HG02884 (cell line): ENCODE data around the gene GYS1.
A peak's percentile ranks its signal among the peaks of the same experiment; 100 is the strongest.

Source experiments
- ATAC-seq: cut with Tn5 transposase; IDR thresholded peaks from one replicate; pipeline ENCODE4 v1.9.1; 2021; ENCODE audit warnings: mild to moderate bottlenecking, moderate library complexity; ENCODE audit not compliant: unreplicated experiment

GYS1 gene

DNA sequence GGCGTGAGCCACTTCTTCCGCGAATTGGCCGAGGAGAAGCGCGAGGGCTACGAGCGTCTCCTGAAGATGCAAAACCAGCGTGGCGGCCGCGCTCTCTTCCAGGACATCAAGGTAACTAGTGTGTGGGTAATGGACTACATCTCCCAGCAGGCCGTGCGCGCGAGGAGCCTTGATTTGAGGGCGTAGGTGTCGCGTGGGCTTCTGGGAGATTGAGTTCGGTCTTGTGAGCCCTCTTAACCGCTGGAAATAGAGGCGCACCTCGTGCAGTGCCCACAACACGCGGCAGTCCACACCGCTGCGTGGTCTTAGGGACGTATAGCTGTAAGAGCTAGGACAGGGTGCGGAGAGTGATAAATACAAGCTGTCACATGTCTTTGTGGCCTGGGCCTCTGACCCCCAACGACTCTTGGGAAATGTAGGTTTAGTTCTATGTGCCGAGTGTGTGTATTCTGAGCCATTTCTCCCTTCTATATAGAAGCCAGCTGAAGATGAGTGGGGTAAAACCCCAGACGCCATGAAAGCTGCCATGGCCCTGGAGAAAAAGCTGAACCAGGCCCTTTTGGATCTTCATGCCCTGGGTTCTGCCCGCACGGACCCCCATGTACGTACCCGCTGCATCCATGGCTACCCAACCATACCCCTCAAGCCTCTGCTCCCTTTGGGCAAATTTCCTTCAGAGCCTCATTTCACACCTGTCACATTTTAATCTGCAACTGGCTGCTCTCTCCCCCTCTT is 27.1 kb downstream of the GYS1 start:
- ATAC-seq = no peak

DNA sequence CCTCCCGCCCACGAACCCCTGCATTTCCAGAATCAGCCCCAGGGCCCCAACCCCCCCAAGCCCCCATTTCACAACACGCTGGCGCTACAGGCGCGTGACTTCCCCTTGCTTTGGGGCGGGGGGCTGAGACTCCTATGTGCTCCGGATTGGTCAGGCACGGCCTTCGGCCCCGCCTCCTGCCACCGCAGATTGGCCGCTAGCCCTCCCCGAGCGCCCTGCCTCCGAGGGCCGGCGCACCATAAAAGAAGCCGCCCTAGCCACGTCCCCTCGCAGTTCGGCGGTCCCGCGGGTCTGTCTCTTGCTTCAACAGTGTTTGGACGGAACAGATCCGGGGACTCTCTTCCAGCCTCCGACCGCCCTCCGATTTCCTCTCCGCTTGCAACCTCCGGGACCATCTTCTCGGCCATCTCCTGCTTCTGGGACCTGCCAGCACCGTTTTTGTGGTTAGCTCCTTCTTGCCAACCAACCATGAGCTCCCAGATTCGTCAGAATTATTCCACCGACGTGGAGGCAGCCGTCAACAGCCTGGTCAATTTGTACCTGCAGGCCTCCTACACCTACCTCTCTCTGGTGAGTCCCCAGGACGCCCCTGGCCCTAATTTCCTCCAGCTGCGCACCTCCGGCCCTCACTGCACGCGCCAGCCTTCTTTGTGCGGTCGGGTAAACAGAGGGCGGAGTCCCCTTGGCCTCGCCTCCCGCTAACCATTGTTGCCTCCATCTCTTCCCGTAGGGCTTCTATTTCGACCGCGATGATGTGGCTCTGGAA is 27.9 kb downstream of the GYS1 start, which contains the start of gene FTL:
FTL (plus strand) TSS at position 270 of the 766 bp plus-strand sequence; CDS start at position 469, 199 bp downstream.
- peak; percentile 38 for ATAC-seq

DNA sequence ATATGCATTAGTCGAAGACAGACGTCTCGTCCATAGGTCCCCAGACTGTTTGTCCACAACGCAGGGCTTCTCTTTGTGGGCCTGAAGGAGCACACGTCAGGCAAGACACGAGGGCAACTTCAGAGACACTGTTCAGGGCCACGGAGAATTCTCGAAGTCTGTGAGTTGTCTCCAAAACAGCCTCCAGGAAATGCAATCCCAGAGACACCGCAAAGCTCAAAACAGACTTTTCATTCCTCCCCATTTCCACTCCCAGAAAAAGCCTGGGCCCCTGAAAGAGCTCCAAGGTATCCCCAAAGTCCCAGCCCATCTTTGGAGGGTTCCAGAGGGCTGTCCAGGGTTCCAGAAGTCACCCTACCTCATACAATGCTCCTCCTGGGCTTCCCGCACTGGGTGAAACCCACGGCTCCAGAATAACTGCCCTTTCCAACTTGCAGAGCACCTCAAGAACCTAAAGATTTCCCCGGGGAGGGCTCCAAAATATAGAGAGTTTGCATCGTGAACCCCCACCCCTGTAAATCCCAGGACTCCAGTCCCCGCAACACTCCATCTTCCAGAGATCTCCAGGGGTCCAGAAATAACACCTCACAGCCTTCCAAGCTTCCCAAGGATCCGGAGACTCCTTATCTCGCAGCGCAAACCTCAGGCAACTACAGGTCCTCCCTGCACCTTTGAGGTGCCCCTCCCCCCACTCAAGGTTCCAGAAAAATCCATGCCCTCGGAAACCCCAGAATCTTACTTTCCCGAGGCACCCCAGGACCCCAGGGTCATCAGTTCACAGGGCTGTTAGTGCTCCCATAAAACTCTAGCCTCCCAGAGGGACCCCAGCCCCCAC is 28.7 kb downstream of the GYS1 start:
- no peak for ATAC-seq

DNA sequence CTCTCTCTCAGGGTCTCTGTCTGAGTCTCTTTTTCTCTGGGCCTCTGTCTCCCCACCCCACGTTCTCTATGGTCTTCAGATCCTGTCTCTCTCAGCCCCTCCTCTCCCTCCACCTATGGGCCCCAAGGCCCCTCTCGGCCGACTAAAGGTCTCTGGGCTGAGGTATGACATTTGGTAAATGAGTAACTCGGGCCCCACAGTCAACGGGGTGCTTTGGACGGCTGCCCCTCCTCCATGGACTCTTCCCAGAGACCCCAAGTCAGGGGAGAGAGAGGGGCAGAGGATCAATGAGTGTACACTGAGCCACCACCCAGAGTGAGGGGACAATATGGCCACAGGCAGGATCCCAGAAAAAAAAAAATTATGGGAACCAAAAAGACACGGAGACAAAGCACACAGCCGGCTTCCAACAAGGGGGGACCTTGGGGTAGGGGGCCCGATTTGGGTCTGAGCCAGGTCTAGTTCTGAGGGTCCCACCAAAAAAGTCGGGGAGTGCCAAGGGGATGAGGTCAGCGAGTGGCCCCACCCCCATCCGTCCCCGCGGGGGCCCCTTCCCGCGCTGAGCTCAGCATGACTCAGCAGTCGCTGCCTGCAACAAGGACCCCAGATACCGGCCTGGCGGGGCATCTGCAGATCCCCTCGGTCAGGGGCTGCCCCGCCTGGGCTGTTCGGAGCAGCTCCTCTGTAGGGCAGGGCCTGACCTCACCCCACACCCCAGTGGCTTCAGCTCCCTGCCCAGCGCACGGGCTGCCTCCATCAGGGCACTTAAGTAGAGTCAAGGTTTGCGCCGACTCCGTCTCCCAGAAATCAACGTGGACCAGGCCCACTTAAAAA is 29.5 kb downstream of the GYS1 start:
- no peak for ATAC-seq

DNA sequence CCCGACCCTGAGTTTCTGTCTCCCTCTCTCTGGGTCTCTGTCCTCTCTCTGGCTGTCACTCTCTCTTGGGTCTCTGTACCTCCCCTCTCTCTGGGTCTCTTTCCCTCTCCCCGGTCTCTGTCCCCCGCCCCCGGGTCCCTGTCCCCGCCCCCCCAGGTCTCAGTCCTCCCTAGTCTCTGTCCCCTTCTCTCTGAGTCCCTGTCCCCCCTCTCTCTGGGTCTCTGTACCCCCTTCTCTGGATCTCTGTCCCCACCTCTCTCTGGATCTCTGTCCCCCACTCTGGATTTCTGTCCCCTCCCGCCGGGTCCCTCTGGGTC is 30.3 kb downstream of the GYS1 start:
- ATAC-seq = no peak

DNA sequence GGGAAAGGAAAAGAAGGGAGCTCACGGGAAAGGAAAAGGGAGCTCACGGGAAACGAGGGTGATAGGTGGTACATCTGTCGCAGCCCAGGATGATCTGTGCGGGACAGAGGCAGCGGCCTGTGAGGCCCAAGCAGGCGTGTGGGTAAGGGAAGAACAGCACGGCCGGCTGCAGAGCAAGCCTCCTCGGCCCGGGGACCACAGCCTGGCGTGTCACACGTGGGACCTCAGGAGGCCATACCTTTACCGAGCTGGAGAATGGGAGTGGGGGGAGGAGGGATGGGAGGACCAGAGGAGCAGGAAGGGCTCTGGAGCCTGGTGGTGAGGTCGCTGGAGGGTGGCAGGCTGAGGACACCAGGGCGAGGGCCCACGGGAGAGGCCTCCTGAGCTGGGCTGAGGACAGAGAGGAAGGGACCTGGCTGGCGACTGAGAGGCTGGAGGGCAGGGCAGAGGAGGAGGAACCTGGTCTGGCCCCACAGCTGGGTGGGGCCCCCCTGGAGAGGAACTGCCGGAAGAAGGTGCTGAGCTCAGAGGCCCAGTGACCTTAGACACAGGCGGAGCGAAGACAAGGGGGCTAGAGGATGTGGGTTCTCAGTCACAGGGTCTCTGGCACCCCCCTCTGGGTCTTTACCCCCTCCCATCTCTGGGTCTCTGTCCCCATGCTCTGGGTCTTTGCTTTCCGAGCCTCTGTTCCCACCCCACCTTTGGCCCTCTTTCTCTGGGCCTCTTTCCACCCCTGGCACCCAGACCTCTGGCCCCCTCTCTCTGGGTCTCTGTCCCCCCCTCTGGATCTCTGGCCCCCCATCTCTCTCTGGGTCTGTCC is 30.9 kb downstream of the GYS1 start:
- peak; percentile 31 for ATAC-seq

DNA sequence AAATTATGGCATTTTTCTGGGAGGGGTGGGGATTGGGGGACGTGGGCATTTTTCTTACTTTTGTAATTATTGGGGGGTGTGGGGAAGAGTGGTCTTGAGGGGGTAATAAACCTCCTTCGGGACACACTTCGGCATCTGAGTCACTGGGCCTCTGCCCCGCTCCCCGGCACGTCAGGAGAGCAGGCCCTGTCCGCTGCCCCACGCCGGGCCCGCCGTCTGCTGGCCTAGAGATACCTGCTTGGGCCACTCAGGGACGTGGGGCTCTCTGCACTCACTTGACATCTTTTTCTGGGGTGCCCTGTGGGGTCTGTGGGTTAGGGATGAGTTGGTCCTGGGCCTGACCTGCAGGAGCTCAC is 31.5 kb downstream of the GYS1 start:
- ATAC-seq = no peak

DNA sequence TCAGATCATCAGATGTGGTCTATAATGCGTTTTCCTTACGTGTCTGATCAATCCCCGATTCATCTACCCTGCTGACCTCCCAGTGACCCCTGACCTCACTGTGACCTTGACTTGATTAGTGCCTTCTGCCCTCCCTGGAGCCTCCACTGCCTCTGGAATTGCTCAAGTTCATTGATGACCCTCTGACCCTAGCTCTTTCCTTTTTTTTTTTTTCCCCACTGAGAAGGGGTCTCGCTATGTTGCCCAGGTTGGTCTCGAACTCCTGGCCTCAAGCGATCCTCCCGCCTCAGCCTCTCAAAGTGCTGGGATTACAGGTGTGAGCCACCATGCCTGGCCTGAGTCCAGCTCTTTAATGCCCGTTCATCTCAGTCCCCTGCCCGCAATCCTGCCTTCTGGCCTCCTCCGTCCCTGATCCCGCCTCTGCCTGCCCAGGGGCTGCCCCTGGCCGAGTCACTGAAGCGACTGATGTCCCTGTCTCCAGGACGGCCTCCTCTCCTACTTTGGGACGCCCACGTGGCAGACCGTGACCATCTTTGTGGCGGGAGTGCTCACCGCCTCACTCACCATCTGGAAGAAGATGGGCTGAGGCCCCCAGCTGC is 32.0 kb downstream of the GYS1 start:
- no peak for ATAC-seq

DNA sequence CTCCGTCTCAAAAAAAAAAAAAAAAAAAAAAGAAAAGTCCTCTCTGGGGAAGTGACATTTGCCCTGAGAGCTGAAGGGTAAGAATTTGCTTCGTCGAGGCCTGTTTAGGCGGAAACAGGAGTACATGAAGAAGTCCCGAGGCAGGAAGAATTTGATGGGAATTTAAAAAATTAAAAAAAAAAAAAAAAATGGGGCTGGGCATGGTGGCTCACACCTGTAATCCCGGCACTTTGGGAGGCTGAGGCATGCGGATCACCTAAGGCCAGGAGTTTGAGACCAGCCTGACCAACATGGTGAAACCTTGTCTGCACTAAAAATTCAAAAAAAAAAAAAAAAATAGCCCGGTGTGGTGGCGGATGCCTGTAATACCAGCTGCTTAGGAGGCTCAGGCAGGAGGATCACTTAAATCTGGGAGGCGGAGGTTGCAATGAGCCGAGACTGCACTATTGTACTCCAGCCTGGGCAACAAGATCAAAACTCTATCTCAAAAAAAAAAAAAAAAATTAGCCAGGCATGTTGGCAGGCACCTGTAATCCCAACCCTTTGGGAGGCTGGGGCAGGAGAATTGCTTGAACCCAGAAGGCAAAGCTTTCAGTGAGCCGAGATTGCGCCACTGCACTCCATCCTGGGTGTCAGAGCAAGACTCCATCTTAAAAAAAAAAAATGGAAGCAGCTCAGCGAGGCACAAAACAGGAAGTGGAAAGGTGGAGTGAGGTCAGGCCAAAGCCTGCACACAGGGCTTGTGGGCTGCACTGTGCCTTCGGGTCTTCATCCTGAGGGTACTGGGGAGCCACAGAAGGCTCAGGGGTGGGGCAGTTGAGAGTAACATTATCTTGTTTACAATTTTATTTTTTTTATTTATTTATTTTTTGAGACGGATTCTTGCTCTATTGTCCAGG is 33.5 kb downstream of the GYS1 start:
- no peak for ATAC-seq

DNA sequence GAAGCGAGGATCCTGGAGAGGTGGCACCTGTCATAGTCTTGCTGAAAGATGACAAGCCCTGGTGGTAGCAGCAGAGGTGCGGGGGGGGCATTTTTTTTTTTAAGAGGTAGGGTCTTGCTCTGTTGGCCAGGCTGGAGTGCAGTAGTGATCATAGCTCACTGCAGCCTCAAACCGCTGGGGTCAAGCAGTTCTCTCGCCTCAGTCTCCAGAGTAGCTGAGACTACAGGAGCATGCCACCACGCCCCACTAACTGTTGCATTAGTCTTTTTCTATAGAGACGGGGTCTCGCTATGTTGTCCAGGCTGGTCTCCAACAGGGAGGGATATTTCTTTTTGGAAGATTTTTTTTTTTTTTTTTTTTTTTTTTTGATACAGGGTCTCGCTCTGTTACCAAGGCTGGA is 35.1 kb downstream of the GYS1 start:
- no peak for ATAC-seq

DNA sequence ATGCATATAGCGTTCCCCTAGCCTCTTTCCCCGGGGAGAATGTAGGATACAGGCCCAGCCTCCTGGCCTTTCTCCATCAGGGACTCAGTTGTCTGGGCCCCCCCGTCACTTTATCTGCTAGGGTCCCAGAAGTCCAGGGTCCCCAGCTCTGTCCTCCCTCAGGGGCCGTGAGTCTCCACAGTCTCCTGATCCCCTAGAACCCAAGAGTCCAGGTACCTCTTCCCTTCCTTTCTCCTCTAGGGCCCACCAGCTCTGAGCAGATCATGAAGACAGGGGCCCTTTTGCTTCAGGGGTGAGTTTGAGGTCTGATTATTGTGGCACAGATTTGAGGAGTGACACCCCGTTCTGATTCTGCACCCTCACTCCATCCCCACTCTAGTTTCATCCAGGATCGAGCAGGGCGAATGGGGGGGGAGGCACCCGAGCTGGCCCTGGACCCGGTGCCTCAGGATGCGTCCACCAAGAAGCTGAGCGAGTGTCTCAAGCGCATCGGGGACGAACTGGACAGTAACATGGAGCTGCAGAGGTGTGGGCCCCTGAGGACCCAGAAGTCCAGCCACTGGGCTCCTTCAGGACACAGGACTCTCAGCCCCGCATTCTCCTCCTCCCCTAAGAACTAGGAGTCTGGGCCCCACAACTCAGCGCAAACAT is 37.7 kb downstream of the GYS1 start:
- ATAC-seq = no peak

DNA sequence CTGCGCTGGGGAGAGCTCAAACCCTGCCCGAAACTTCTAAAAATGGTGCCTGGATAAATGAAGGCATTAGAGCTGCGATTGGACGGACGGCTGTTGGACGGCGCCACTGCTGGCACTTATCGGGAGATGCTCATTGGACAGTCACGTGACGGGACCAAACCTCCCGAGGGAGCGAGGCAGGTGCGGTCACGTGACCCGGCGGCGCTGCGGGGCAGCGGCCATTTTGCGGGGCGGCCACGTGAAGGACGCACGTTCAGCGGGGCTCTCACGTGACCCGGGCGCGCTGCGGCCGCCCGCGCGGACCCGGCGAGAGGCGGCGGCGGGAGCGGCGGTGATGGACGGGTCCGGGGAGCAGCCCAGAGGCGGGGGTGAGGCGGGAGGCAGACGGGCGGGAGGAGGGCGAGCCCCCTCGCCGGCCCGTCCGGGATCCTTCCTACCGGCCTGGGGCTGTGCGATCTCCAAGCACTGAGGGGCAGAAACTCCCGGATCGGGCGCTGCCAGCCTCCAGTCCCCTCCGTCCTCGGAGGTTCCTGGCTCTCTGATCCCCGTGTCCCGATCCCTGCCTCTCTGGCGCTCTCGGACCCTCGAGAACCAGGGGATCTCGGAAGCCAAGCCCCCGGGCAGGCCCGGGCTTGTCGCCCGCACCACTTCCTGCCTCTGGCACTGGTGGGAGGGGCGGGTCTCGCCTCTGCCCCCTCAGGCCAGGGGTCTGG is 38.4 kb downstream of the GYS1 start, which contains the start of gene BAX:
BAX (plus strand) TSS at position 281 of the 713 bp plus-strand sequence; CDS start at position 335, 54 bp downstream.
- ATAC-seq = peak; percentile 84

DNA sequence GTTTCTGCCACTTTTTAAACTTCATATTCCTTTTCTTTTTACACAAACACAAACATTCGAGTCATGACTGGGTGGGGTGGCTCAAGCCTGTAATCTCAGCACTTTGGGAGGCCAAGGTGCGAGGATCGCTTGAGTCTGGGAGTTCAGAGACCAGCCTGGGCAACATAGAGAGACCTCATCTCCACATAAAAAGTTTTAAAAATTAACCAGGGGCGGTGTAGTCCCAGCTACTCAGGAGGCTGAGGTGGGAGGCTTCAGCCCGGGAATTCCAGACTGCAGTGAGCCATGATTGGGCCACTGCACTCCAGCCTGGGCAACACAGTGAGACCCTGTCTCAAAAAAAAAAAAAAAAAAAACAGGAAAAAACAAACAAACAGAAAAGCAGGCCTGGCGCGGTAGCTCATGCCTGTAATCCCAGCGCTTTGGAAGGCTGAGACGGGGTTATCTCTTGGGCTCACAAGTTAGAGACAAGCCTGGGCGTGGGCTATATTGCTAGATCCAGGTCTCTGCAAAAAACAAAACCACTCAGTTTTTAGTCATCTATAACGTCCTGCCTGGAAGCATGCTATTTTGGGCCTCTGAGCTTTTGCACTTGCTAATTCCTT is 39.0 kb downstream of the GYS1 start:
- no peak for ATAC-seq

DNA sequence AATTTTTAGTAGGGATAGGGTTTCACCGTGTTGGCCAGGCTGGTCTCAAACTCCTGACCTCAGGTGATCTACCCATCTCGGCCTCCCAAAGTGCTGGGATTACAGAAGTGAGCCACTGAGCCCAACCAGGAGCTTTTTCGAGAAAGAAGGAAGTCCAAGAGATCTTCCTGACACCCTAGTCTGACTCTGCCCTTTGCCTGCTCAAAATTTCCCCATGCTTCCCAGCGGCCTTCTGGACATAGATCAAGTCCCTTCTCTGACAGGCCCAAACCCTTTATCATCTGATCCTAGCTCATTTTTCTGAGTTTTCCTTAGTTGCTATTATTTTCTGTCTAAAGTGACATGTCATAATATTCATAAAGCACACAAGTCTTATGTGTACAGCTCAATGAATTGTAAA is 40.0 kb downstream of the GYS1 start:
- no peak for ATAC-seq

DNA sequence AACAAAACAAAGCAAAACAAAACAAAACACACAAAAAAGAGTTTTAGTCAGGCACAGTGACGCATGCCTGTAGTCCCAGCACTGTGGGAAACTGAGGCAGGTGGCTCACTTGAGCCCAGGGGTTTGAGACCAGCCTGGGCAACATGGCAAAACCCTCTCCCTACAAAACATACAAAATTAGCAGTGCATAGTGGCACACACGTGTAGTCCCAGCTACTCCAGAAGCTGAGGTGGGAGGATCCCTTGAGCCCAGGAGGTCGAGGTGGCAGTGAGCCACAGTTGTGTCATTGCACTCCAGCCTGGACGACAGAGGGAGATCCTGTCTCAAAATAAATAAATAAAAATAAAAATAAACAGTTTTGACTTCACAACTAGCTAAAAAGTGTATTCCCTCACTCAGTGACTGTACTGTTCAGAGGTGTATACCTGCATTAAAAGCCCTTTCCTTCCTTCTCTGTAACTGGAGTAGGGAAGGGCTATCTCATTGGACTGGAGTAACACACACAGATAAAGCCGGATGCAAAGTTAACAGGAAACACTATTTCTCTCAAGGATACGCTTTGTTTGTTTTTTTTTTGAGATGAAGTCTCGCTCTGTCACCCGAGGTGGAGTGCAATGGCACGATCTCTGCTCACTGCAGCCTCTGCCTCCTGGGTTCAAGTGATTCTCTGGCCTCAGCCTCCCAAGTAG is 42.1 kb downstream of the GYS1 start:
- no peak for ATAC-seq

DNA sequence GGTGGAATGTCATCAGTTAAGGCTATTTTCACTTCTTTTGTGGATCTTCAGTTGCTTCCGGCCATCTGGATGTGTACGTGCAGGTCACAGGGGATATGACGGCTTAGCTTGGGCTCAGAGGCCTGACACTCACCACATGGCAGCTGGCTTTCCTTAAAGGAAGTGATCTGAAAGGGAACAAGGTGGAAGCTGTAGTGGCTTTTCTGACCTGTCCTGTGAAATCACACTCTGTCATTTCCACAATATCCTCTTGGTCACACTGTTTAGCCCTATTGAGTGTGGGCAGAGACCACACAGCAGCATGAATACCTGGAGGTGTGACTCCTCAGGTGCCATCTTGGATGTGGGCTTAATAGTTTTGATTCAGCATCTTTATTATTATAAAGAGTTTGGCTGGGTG is 43.0 kb downstream of the GYS1 start:
- ATAC-seq = no peak

DNA sequence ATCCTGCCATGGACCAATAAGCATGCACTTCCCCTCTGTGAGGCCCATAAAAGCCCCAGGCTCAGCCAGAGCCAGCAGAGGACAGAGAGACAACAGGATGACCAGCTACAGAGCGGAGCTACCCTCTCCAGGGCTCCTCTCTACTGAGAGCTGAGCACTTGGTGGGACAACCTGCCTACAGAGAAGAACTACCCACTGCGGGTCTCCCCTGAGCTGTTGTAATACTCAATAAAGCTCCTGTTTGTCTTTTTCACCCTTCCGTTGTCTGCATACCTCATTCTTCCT is 45.9 kb downstream of the GYS1 start:
- no peak for ATAC-seq
